Fibroblast of lung (primary cell): Measurements from ENCODE around the gene PYGB. TPM values are rescaled to one million over a fixed set of nuclear protein-coding genes. Genes with fewer than 3 reads are reported as not detected.

Experiments
- DNase-seq, 2 donors: peaks; one replicate each; pipeline versions ENCODE4 v3.0.0 to v3.0.0-alpha.2; 2010; ENCODE audit warnings: low read depth in 2 of 2
- H2AFZ ChIP-seq: 2 replicates; pipeline ENCODE4 v1.5.1; 2012; ENCODE audit warnings: low read length, control low read depth, inconsistent platforms
- H3K27ac ChIP-seq: 2 replicates; pipeline ENCODE4 v1.5.1; 2011; ENCODE audit warnings: low read length, control low read depth; ENCODE audit not compliant: insufficient read depth
- H3K27me3 ChIP-seq: 2 replicates; pipeline ENCODE4 v1.5.1; 2011; ENCODE audit warnings: mild to moderate bottlenecking, low read length; ENCODE audit not compliant: control insufficient read depth, insufficient read depth
- H3K36me3 ChIP-seq: 2 replicates; pipeline ENCODE4 v1.5.1; 2011; ENCODE audit warnings: low read length; ENCODE audit not compliant: control insufficient read depth, insufficient read depth
- H3K4me1 ChIP-seq: 2 replicates; pipeline ENCODE4 v1.5.1; 2011; ENCODE audit warnings: low read length; ENCODE audit not compliant: control insufficient read depth, insufficient read depth; ENCODE audit errors: extremely low read depth
- H3K4me2 ChIP-seq: 2 replicates; pipeline ENCODE4 v1.5.1; 2011; ENCODE audit warnings: low read length, control low read depth; ENCODE audit not compliant: insufficient read depth; ENCODE audit errors: extremely low read depth
- H3K4me3 ChIP-seq, 4 experiments: fragments of 200-600 bp in 1 of 4; sonication (generic) in 1 of 4; replicated peaks in 1 of 4; 2 replicates each; pipeline ENCODE4 v1.5.1; 2011 to 2016; ENCODE audit warnings: low read length in 4 of 4, low read depth in 3 of 4, mild to moderate bottlenecking in 3 of 4, control low read depth in 2 of 4, inconsistent platforms in 1 of 4, mixed read lengths in 1 of 4; ENCODE audit not compliant: insufficient read depth in 1 of 4; ENCODE audit errors: control extremely low read depth in 1 of 4
- H3K79me2 ChIP-seq: 2 replicates; pipeline ENCODE4 v1.5.1; 2012; ENCODE audit warnings: mild to moderate bottlenecking, low read length, inconsistent platforms; ENCODE audit not compliant: control insufficient read depth, insufficient read depth
- H3K9ac ChIP-seq: 2 replicates; pipeline ENCODE4 v1.5.1; 2011; ENCODE audit warnings: mild to moderate bottlenecking, low read length, control low read depth; ENCODE audit not compliant: insufficient read depth
- H3K9me3 ChIP-seq: 2 replicates; pipeline ENCODE4 v1.5.1; 2012; ENCODE audit warnings: low read depth, low read length; ENCODE audit not compliant: control insufficient read depth, insufficient read depth
- H4K20me1 ChIP-seq: 2 replicates; pipeline ENCODE4 v1.5.1; 2011; ENCODE audit warnings: low read length; ENCODE audit not compliant: control insufficient read depth, insufficient read depth; ENCODE audit errors: extremely low read depth
- CTCF ChIP-seq, 2 donors: IDR thresholded peaks in 1 of 2; conservative IDR thresholded peaks in 1 of 2; 1 replicate in 1 of 2; 2 replicates in 1 of 2; pipeline ENCODE4 v1.5.1; 2011 to 2012; ENCODE audit warnings: low read length in 2 of 2, control low read depth in 1 of 2, inconsistent platforms in 1 of 2, low read depth in 1 of 2, mild to moderate bottlenecking in 1 of 2
- EZH2 ChIP-seq: IDR thresholded peaks from 2 replicates; pipeline ENCODE4 v1.5.1; 2012; ENCODE audit warnings: low read length, control low read depth, mild to moderate bottlenecking; ENCODE audit errors: missing control alignments
- polyA plus RNA-seq, 2 donors: library from polyadenylated mRNA; depleted of rRNA in 1 of 2; stranded (reverse) in 1 of 2; unstranded in 1 of 2; fragments of >200 nt; gene quantifications; 2 replicates each; pipeline ENCODE4 v1.2.1, GENCODE V29; 2011 to 2012; ENCODE audit warnings: missing spikeins in 1 of 2
- total RNA-seq: library from RNA; depleted of rRNA; stranded (reverse); fragments of >200 nt; gene quantifications from 2 replicates; pipeline ENCODE4 v1.2.1, GENCODE V29; 2014

Gene PYGB
- total and polyA plus RNA-seq, 2 donors (not counting 1 experiment from before 2014, with no cell fraction given), result 37.0 to 89.5 TPM

GRCh38 chr20:25199473-25200260 lies 48.2 kb upstream of the PYGB start:
- TF ChIP-seq EZH2 (no peak), CTCF (conservative IDR thresholded peaks at IDR 0.05 in 1 of 2, IDR thresholded peaks at IDR 0.05 in 1 of 2; ENCODE audit: low read depth in 1 of 2, low read length in 2 of 2) (no peak)
- Histone ChIP-seq H4K20me1 (no peaks in the 10 kb centered on the region), H3K4me3 (peak overlapping the region in 1 of 4 experiments; percentile 2), H2AFZ (no peak overlapping the region), H3K9ac (no peak overlapping the region), H3K9me3 (no peaks in the 10 kb centered on the region), H3K27ac (no peak overlapping the region), H3K4me2 (no peak overlapping the region), H3K27me3 (no peaks in the 10 kb centered on the region), H3K4me1 (peaks cover 3% of the 10 kb centered on the region), H3K36me3 (no peaks in the 10 kb centered on the region), H3K79me2 (peaks cover 29% of the 10 kb centered on the region)
- DNase-seq, result no peak

GRCh38 chr20:25203089-25203488 lies 44.8 kb upstream of the PYGB start:
- no peaks in the 10 kb centered on the region for H3K9me3 ChIP-seq
- no peak for DNase-seq
- no peak overlapping the region for H3K9ac ChIP-seq
- H3K79me2 ChIP-seq, result peaks cover 23% of the 10 kb centered on the region
- no peak overlapping the region for H2AFZ ChIP-seq
- H3K36me3 ChIP-seq, result no peaks in the 10 kb centered on the region
- H4K20me1 ChIP-seq, result no peaks in the 10 kb centered on the region
- H3K4me3 ChIP-seq, result no peak overlapping the region
- TF ChIP-seq CTCF (conservative IDR thresholded peaks at IDR 0.05 in 1 of 2, IDR thresholded peaks at IDR 0.05 in 1 of 2; ENCODE audit: low read depth in 1 of 2, low read length in 2 of 2) (no peak), EZH2 (no peak)
- no peak overlapping the region for H3K27ac ChIP-seq
- no peaks in the 10 kb centered on the region for H3K27me3 ChIP-seq
- no peak overlapping the region for H3K4me2 ChIP-seq
- no peaks in the 10 kb centered on the region for H3K4me1 ChIP-seq

- no peak overlapping the region for H2AFZ ChIP-seq
- DNase-seq, result no peak
- H3K4me1 ChIP-seq, result no peaks in the 10 kb centered on the region
- H3K4me3 ChIP-seq, result peak overlapping the region in 1 of 4 experiments; percentile 17
- no peaks in the 10 kb centered on the region for H3K27me3 ChIP-seq
- H3K4me2 ChIP-seq, result no peak overlapping the region
- peaks cover 21% of the 10 kb centered on the region for H3K79me2 ChIP-seq
- H4K20me1 ChIP-seq, result no peaks in the 10 kb centered on the region
- no peaks in the 10 kb centered on the region for H3K9me3 ChIP-seq
- H3K27ac ChIP-seq, result no peak overlapping the region
- H3K36me3 ChIP-seq, result no peaks in the 10 kb centered on the region
- no peak overlapping the region for H3K9ac ChIP-seq
- TF ChIP-seq EZH2, result no peak
- no peak for TF ChIP-seq CTCF (conservative IDR thresholded peaks at IDR 0.05 in 1 of 2, IDR thresholded peaks at IDR 0.05 in 1 of 2; ENCODE audit: low read depth in 1 of 2, low read length in 2 of 2)
Observed at GRCh38 chr20:25203871-25204320, 44.0 kb upstream of the PYGB start.
